ENCODE data around the gene C6orf118.

C6orf118 gene

GRCh38 chr6:165244524-165245247 lies 64.7 kb downstream of the C6orf118 start:
- DNase-seq (ENCODE audit: low read depth), result no peak

- no peak for DNase-seq (ENCODE audit: low read depth)
These were observed 65.6 kb downstream of the C6orf118 start for GRCh38 chr6:165243801-165244200.

GRCh38 chr6:165236326-165236725 lies 73.1 kb downstream of the C6orf118 start:
- no peak for DNase-seq (ENCODE audit: low read depth)

- DNase-seq (ENCODE audit: low read depth), result no peak
These were observed 76.5 kb downstream of the C6orf118 start for GRCh38 chr6:165232731-165233488.

DNA sequence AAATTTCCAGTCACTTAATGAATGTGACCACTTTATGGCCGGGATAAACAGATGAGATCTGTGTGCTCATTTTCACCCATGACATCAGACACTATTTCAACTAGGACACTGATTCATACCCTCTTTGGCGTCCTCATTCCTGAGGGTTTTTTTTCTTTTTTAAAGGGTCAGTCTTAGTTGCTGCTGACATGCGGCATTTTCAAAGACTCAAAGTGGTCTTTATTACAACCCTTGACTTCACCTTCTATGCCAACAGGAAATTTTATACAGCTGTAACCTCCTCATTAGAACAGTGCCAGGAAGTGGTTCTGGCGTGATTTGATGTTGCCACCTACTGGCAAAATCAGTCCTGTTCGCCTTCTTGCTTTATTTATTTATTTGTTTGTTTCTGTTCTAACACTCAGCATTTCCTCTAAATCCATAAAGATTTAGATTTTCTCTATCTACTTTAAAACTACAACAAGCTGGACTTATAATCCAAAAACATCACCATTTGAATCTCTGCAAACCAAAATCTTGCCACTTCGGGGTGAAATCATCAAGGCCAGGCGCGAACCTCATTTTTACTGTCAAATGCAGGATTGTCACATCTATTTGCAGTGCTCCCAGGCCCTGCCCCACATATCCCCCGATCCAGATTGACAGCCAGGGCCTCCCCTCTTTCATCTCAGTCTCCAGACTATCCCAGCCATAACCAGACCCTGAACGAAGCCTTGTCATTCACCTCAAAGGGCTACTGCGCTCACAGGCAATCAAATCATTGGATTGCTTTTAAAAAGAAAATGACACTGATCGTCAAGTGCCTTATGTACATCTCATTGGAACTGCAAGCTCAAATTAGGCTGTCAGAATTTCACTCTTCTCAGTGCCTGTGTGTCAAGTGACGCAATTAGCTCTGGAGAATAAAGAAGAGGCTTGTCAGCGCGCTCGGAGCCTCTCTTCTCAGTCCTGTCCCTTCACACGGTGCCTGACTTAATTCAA lies 77.5 kb downstream of the C6orf118 start:
- DNase-seq (ENCODE audit: low read depth), result no peak

DNA sequence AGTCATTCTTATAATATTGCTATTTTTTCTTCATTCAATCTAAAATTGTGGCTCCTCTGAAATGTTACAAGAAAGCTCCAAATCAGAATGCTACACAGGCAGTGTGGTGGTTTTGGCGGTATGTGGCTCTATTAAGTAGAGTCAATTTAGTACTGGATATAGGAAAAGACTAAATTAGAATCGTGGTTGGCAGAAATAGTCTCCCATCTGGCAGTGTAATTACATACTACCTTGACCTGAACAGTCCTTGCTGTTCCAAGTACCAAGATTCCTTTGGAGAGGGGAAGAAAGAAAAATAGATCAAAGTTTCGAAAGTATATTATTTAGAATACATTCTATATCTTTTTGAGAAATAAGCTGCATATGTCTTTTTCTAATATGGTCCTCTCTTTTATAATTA lies 78.2 kb downstream of the C6orf118 start:
- DNase-seq (ENCODE audit: low read depth), result no peak

All from activated T-cell treated with anti-CD3 and anti-CD28 coated beads for 24 hours (primary cell).